GM23338 (cell line): Measurements from ENCODE around the gene OR4E1. TPM values are rescaled to one million over a fixed set of nuclear protein-coding genes. Genes with fewer than 3 reads are reported as not detected.
A peak's percentile ranks its signal among the peaks of the same experiment; 100 is the strongest.

ENCODE experiments used
- ATAC-seq: fragments of 200-7000 bp; cut with Tn5 transposase; 3 replicates; pipeline ENCODE4 v1.9.1; 2020
- DNase-seq: peaks from one replicate; pipeline ENCODE4 v3.0.0-alpha.2; 2015; ENCODE audit warnings: low spot score
- H2AFZ ChIP-seq: fragments of 200-600 bp; sonication (generic); 2 replicates; pipeline ENCODE4 v1.8.0; 2016; ENCODE audit warnings: antibody characterized with exemption, mild to moderate bottlenecking, moderate library complexity
- H3F3A ChIP-seq: fragments of 200-600 bp; sonication (generic); replicated peaks from 2 replicates; pipeline ENCODE4 v1.8.0; 2017; ENCODE audit warnings: antibody characterized with exemption, mixed run types, low read depth
- H3K27ac ChIP-seq: fragments of 200-600 bp; sonication (generic); 2 replicates; pipeline ENCODE4 v1.6.1; 2016; ENCODE audit warnings: low read depth
- H3K27me3 ChIP-seq: fragments of 200-600 bp; sonication (generic); 2 replicates; pipeline ENCODE4 v1.8.0; 2016; ENCODE audit warnings: mild to moderate bottlenecking, mixed run types, moderate library complexity; ENCODE audit not compliant: insufficient read depth
- H3K36me3 ChIP-seq: fragments of 200-600 bp; sonication (generic); 2 replicates; pipeline ENCODE4 v1.8.0; 2016; ENCODE audit warnings: mild to moderate bottlenecking; ENCODE audit not compliant: insufficient read depth
- H3K4me1 ChIP-seq: fragments of 200-600 bp; sonication (generic); 2 replicates; pipeline ENCODE4 v1.8.0; 2016; ENCODE audit warnings: mild to moderate bottlenecking, moderate library complexity; ENCODE audit not compliant: insufficient read depth
- H3K4me2 ChIP-seq: fragments of 200-600 bp; sonication (generic); 2 replicates; pipeline ENCODE4 v1.7.1; 2017; ENCODE audit warnings: mixed run types
- H3K4me3 ChIP-seq: fragments of 200-600 bp; sonication (generic); 2 replicates; pipeline ENCODE4 v1.6.1; 2016; ENCODE audit warnings: mixed run types
- H3K79me2 ChIP-seq: fragments of 200-600 bp; sonication (generic); replicated peaks from 2 replicates; pipeline ENCODE4 v1.8.0; 2017; ENCODE audit warnings: mild to moderate bottlenecking; ENCODE audit not compliant: insufficient read depth
- H3K9me2 ChIP-seq: fragments of 200-600 bp; sonication (generic); 2 replicates; pipeline ENCODE4 v1.8.0; 2017; ENCODE audit not compliant: insufficient read depth
- H4K20me1 ChIP-seq: fragments of 200-600 bp; sonication (generic); replicated peaks from 2 replicates; pipeline ENCODE4 v1.8.0; 2017; ENCODE audit warnings: mild to moderate bottlenecking; ENCODE audit not compliant: insufficient read depth
- H3K27ac Mint-ChIP-seq: 2 replicates; pipeline ENCODE4 v1.8.0; 2020; ENCODE audit warnings: inconsistent platforms, mild to moderate bottlenecking, moderate library complexity, mixed read lengths
- H3K27me3 Mint-ChIP-seq: 3 replicates; pipeline ENCODE4 v1.8.0; 2022; ENCODE audit warnings: low read depth, mild to moderate bottlenecking, moderate library complexity, mixed read lengths, inconsistent platforms; ENCODE audit not compliant: insufficient read depth, poor library complexity
- H3K36me3 Mint-ChIP-seq: 3 replicates; pipeline ENCODE4 v1.8.0; 2021; ENCODE audit warnings: low read depth, mild to moderate bottlenecking, inconsistent platforms, moderate library complexity, mixed read lengths
- H3K4me1 Mint-ChIP-seq: 3 replicates; pipeline ENCODE4 v1.8.0; 2020; ENCODE audit warnings: mild to moderate bottlenecking, inconsistent platforms, mixed read lengths
- H3K4me3 Mint-ChIP-seq: 3 replicates; pipeline ENCODE4 v1.8.0; 2021; ENCODE audit warnings: moderate library complexity, mild to moderate bottlenecking, inconsistent platforms, mixed read lengths
- H3K9me3 Mint-ChIP-seq: 3 replicates; pipeline ENCODE4 v1.8.0; 2020; ENCODE audit warnings: moderate library complexity, mild to moderate bottlenecking, inconsistent platforms, mixed read lengths
- EZH2 ChIP-seq: fragments of 200-600 bp; sonication (generic); IDR thresholded peaks from one replicate; pipeline ENCODE4 v1.8.0; 2017; ENCODE audit warnings: antibody characterized with exemption, mild to moderate bottlenecking, low read depth; ENCODE audit not compliant: unreplicated experiment
- EZH2phosphoT487 ChIP-seq: fragments of 200-600 bp; sonication (generic); IDR thresholded peaks from one replicate; pipeline ENCODE4 v1.8.1; 2018; ENCODE audit warnings: antibody characterized with exemption; ENCODE audit not compliant: unreplicated experiment
- POLR2AphosphoS5 ChIP-seq: IDR thresholded peaks from 2 replicates; pipeline ENCODE4 v1.6.1; 2016; ENCODE audit warnings: antibody characterized with exemption, low read depth
- polyA plus RNA-seq: library from polyadenylated mRNA; unstranded; fragments of >200 nt; fragmentation: Nextera tagmentation; extraction: Ambion mirVana; gene quantifications from 2 replicates; pipeline ENCODE4 v1.2.1, GENCODE V29; 2016
- total RNA-seq: library from RNA; depleted of rRNA; stranded (reverse); fragments of >200 nt; shearing (Covaris generic); gene quantifications from 2 replicates; pipeline ENCODE4 v1.2.3, GENCODE V29; 2014
- TF ChIP-seq, protein P1 (sequence below): fragments of 250-450 bp; sonication (Bioruptor Pico); IDR thresholded peaks from 2 replicates; pipeline ENCODE4 v1.5.0; 2020; ENCODE audit warnings: mild to moderate bottlenecking, moderate library complexity
- TF ChIP-seq, protein P2 (sequence below), 2 experiments: fragments of 200-600 bp in 1 of 2; sonication (generic) in 1 of 2; conservative IDR thresholded peaks; 2 replicates each; pipeline versions ENCODE4 v1.5.1 to v1.6.1; 2016 to 2017; ENCODE audit warnings: antibody characterized with exemption in 2 of 2, low read depth in 2 of 2, mild to moderate bottlenecking in 2 of 2, moderate library complexity in 1 of 2
- TF ChIP-seq, protein P3 (sequence below): IDR thresholded peaks from 2 replicates; pipeline ENCODE4 v1.6.1; 2016; ENCODE audit warnings: antibody characterized with exemption

Gene OR4E1
- total and polyA plus RNA-seq, 2 experiments from 2014 or later, result not detected

DNA sequence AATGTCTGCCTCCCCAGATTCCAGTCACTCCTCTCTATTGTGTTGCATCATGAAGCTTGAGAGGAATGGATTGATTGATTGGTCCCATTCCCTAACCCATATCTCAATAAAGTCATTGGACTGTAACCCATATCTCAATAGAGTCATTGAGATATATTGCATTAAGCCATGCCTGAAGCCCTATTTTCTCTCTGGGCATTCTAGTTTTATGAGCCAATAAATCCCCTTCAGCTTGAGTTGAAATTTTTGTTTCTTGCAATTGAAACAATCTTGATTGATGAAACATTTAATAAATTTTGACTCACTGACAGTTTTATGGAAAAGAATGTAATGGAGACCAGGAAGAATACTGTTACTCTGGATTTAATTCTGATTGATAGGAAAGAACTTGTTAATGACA, 20.8 kb upstream of the OR4E1 start (continued):
- TF ChIP-seq, protein P1, sequence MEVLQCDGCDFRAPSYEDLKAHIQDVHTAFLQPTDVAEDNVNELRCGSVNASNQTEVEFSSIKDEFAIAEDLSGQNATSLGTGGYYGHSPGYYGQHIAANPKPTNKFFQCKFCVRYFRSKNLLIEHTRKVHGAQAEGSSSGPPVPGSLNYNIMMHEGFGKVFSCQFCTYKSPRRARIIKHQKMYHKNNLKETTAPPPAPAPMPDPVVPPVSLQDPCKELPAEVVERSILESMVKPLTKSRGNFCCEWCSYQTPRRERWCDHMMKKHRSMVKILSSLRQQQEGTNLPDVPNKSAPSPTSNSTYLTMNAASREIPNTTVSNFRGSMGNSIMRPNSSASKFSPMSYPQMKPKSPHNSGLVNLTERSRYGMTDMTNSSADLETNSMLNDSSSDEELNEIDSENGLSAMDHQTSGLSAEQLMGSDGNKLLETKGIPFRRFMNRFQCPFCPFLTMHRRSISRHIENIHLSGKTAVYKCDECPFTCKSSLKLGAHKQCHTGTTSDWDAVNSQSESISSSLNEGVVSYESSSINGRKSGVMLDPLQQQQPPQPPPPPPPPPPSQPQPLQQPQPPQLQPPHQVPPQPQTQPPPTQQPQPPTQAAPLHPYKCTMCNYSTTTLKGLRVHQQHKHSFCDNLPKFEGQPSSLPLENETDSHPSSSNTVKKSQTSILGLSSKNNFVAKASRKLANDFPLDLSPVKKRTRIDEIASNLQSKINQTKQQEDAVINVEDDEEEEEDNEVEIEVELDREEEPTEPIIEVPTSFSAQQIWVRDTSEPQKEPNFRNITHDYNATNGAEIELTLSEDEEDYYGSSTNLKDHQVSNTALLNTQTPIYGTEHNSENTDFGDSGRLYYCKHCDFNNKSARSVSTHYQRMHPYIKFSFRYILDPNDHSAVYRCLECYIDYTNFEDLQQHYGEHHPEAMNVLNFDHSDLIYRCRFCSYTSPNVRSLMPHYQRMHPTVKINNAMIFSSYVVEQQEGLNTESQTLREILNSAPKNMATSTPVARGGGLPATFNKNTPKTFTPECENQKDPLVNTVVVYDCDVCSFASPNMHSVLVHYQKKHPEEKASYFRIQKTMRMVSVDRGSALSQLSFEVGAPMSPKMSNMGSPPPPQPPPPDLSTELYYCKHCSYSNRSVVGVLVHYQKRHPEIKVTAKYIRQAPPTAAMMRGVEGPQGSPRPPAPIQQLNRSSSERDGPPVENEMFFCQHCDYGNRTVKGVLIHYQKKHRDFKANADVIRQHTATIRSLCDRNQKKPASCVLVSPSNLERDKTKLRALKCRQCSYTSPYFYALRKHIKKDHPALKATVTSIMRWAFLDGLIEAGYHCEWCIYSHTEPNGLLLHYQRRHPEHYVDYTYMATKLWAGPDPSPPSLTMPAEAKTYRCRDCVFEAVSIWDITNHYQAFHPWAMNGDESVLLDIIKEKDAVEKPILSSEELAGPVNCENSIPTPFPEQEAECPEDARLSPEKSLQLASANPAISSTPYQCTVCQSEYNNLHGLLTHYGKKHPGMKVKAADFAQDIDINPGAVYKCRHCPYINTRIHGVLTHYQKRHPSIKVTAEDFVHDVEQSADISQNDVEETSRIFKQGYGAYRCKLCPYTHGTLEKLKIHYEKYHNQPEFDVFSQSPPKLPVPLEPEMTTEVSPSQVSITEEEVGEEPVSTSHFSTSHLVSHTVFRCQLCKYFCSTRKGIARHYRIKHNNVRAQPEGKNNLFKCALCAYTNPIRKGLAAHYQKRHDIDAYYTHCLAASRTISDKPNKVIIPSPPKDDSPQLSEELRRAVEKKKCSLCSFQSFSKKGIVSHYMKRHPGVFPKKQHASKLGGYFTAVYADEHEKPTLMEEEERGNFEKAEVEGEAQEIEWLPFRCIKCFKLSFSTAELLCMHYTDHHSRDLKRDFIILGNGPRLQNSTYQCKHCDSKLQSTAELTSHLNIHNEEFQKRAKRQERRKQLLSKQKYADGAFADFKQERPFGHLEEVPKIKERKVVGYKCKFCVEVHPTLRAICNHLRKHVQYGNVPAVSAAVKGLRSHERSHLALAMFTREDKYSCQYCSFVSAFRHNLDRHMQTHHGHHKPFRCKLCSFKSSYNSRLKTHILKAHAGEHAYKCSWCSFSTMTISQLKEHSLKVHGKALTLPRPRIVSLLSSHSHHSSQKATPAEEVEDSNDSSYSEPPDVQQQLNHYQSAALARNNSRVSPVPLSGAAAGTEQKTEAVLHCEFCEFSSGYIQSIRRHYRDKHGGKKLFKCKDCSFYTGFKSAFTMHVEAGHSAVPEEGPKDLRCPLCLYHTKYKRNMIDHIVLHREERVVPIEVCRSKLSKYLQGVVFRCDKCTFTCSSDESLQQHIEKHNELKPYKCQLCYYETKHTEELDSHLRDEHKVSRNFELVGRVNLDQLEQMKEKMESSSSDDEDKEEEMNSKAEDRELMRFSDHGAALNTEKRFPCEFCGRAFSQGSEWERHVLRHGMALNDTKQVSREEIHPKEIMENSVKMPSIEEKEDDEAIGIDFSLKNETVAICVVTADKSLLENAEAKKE (CRISPR knock-in tag), result no peak
- TF ChIP-seq, protein P2, sequence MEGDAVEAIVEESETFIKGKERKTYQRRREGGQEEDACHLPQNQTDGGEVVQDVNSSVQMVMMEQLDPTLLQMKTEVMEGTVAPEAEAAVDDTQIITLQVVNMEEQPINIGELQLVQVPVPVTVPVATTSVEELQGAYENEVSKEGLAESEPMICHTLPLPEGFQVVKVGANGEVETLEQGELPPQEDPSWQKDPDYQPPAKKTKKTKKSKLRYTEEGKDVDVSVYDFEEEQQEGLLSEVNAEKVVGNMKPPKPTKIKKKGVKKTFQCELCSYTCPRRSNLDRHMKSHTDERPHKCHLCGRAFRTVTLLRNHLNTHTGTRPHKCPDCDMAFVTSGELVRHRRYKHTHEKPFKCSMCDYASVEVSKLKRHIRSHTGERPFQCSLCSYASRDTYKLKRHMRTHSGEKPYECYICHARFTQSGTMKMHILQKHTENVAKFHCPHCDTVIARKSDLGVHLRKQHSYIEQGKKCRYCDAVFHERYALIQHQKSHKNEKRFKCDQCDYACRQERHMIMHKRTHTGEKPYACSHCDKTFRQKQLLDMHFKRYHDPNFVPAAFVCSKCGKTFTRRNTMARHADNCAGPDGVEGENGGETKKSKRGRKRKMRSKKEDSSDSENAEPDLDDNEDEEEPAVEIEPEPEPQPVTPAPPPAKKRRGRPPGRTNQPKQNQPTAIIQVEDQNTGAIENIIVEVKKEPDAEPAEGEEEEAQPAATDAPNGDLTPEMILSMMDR (conservative IDR thresholded peaks at IDR 0.05; ENCODE audit: low read depth in 2 of 2), result no peak

DNA sequence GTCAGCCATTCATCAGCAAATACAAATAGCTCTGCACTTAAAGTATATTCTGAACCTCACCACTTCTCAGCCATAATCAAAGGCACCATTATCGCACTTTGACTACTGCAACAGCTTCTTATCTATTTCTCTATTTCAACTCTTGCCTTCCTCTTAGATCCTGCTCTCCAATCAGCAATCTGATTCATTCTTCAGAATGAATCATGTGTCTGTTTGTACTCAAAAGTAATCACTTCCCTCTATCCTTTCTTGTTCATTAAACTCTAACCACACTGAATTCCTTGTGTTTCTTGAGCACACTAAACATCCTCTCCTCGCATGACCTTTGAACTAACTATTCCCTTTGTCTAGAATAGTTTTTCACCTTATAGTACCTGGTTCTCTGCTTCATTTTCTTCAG, 12.8 kb upstream of the OR4E1 start:
- Mint-ChIP-seq H3K4me3 (no peak overlapping the region), H3K27me3 (peaks cover 3% of the 10 kb centered on the region), H3K36me3 (no peaks in the 10 kb centered on the region), H3K9me3 (no peaks in the 10 kb centered on the region; the same call in 2 of the 3 replicates), H3K4me1 (no peaks in the 10 kb centered on the region), H3K27ac (no peak overlapping the region)
- Histone ChIP-seq H3F3A (no peaks in the 10 kb centered on the region), H4K20me1 (no peaks in the 10 kb centered on the region), H3K4me1 (no peaks in the 10 kb centered on the region), H3K4me2 (no peak overlapping the region), H3K9me2 (no peaks in the 10 kb centered on the region; the same call in 1 of the 2 replicates), H3K4me3 (no peak overlapping the region), H3K36me3 (no peaks in the 10 kb centered on the region), H3K27ac (no peak overlapping the region), H3K79me2 (no peaks in the 10 kb centered on the region), H2AFZ (peak overlapping the region; percentile 53; the same call in 1 of the 2 replicates), H3K27me3 (no peaks in the 10 kb centered on the region)
- DNase-seq, result no peak
- no peak for ATAC-seq
- TF ChIP-seq, protein P1 (CRISPR knock-in tag), result no peak
- no peak for TF ChIP-seq POLR2AphosphoS5
- TF ChIP-seq EZH2, result no peak
- TF ChIP-seq, protein P3, sequence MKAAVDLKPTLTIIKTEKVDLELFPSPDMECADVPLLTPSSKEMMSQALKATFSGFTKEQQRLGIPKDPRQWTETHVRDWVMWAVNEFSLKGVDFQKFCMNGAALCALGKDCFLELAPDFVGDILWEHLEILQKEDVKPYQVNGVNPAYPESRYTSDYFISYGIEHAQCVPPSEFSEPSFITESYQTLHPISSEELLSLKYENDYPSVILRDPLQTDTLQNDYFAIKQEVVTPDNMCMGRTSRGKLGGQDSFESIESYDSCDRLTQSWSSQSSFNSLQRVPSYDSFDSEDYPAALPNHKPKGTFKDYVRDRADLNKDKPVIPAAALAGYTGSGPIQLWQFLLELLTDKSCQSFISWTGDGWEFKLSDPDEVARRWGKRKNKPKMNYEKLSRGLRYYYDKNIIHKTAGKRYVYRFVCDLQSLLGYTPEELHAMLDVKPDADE, result no peak
- no peak for TF ChIP-seq EZH2phosphoT487
